ENCODE data around the gene SETD2. TPM values are rescaled to one million over a fixed set of nuclear protein-coding genes. Genes with fewer than 3 reads are reported as not detected.
"Not testable (repeated sequence)": the region's sequence is repeated elsewhere in the genome, so short reads cannot be mapped to it uniquely, and the experiment has no call there.

The SETD2 gene
- total and polyA plus RNA-seq, 4 donors: 7.6 to 37.6 (median 19.0) TPM

- TF ChIP-seq, protein P1, sequence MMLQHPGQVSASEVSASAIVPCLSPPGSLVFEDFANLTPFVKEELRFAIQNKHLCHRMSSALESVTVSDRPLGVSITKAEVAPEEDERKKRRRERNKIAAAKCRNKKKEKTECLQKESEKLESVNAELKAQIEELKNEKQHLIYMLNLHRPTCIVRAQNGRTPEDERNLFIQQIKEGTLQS (IDR thresholded peaks at IDR 0.05): no peak
- TF ChIP-seq, protein P2, sequence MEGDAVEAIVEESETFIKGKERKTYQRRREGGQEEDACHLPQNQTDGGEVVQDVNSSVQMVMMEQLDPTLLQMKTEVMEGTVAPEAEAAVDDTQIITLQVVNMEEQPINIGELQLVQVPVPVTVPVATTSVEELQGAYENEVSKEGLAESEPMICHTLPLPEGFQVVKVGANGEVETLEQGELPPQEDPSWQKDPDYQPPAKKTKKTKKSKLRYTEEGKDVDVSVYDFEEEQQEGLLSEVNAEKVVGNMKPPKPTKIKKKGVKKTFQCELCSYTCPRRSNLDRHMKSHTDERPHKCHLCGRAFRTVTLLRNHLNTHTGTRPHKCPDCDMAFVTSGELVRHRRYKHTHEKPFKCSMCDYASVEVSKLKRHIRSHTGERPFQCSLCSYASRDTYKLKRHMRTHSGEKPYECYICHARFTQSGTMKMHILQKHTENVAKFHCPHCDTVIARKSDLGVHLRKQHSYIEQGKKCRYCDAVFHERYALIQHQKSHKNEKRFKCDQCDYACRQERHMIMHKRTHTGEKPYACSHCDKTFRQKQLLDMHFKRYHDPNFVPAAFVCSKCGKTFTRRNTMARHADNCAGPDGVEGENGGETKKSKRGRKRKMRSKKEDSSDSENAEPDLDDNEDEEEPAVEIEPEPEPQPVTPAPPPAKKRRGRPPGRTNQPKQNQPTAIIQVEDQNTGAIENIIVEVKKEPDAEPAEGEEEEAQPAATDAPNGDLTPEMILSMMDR (IDR thresholded peaks at IDR 0.05; ENCODE audit: low read depth, low read length, missing input control): no peak
- TF ChIP-seq GABPA (IDR thresholded peaks at IDR 0.05 in 1 of 2, conservative IDR thresholded peaks at IDR 0.05 in 1 of 2) (no peak), FOXA1 (IDR thresholded peaks at IDR 0.05) (no peak), TAF1 (conservative IDR thresholded peaks at IDR 0.05) (no peak), FOXA2 (IDR thresholded peaks at IDR 0.05) (no peak), RAD21 (IDR thresholded peaks at IDR 0.05) (no peak), HNF4G (IDR thresholded peaks at IDR 0.05) (no peak)
Observed at GRCh38 chr3:47047069-47047468, 116.8 kb downstream of the SETD2 start (continued).

- H3K4me3 ChIP-seq (ENCODE audit: low read depth in 1 of 3, low read length in 3 of 3): no peak overlapping the region
- no peaks in the 10 kb centered on the region for H3K27me3 ChIP-seq (ENCODE audit: control insufficient read depth in 4 of 4, insufficient read depth in 4 of 4, low read length in 3 of 4)
- H3K4me1 ChIP-seq (ENCODE audit: control insufficient read depth in 4 of 4, insufficient read depth in 4 of 4, low read length in 3 of 4): no peaks in the 10 kb centered on the region
- H3K36me3 ChIP-seq (ENCODE audit: control insufficient read depth in 4 of 4, insufficient read depth in 3 of 4, low read depth in 1 of 4, low read length in 3 of 4): peaks cover 9 to 41% (median 30%) of the 10 kb centered on the region in 4 donors
- no peak overlapping the region for H3K27ac ChIP-seq (ENCODE audit: low read depth in 1 of 2, low read length in 2 of 2)
- WGBS: 79% methylated on average over 5 of the region's 5 CpGs
- TF ChIP-seq REST (IDR thresholded peaks at IDR 0.05) (no peak), HNF4G (IDR thresholded peaks at IDR 0.05) (no peak), FOXA1 (IDR thresholded peaks at IDR 0.05) (no peak), MAX (IDR thresholded peaks at IDR 0.05) (no peak), SP1 (IDR thresholded peaks at IDR 0.05) (no peak), EGR1 (IDR thresholded peaks at IDR 0.05; ENCODE audit: low read depth in 2 of 2) (no peak), FOXA2 (IDR thresholded peaks at IDR 0.05) (no peak)
- no peak overlapping the region for H3K9ac ChIP-seq (ENCODE audit: low read depth in 1 of 2, low read length in 2 of 2)
- H3K9me3 ChIP-seq (ENCODE audit: control insufficient read depth in 4 of 4, low read length in 3 of 4): no peaks in the 10 kb centered on the region
- no peak for DNase-seq (ENCODE audit: low spot score)
Observed at GRCh38 chr3:47042231-47042791, 121.6 kb downstream of the SETD2 start.

DNA sequence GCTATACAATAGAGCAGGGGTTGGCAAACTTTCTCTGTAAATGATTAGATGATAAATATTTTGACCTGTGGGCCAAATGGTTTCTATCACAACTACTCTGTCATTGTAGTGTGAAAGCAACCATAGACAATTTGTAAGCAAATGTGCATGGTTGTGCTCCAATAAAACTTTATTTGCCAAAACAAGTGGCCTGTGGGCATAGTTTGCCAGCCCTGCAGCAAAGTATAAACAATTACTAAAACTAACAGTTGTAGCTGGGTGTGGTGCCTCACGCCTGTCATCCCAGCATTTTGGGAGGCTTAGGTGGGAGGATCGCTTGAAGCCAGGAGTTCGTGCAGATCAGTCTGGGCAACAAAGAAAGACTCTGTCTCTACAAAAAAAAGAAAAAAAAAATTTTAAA is 122.8 kb downstream of the SETD2 start:
- no peak overlapping the region for H3K9ac ChIP-seq (ENCODE audit: low read depth in 1 of 2, low read length in 2 of 2)

DNA sequence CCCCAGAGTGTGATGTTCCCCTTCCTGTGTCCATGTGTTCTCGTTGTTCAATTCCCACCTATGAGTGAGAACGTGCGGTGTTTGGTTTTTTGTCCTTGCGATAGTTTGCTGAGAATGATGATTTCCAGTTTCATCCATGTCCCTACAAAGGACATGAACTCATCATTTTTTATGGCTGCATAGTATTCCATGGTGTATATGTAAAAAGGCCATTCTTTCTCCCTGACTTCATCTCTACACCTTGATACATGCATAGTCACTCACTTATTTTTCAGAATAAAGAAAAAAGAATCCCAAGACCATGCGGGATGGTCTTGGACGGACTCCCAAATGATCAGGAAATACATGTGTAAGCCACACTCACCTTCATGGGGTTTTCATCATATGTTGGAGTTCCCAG is 126.6 kb downstream of the SETD2 start:
- H3K4me3 ChIP-seq (ENCODE audit: low read depth in 1 of 3, low read length in 3 of 3); H3K27ac ChIP-seq (ENCODE audit: low read depth in 1 of 2, low read length in 2 of 2); H3K9me3 ChIP-seq (ENCODE audit: control insufficient read depth in 4 of 4, low read length in 3 of 4); H3K4me1 ChIP-seq (ENCODE audit: control insufficient read depth in 4 of 4, insufficient read depth in 4 of 4, low read length in 3 of 4); DNase-seq (ENCODE audit: low spot score); H3K27me3 ChIP-seq (ENCODE audit: control insufficient read depth in 4 of 4, insufficient read depth in 4 of 4, low read length in 3 of 4); H3K9ac ChIP-seq (ENCODE audit: low read depth in 1 of 2, low read length in 2 of 2): not testable (repeated sequence)
- 92% methylated on average over 6 of the region's 6 CpGs for WGBS
- H3K36me3 ChIP-seq (ENCODE audit: control insufficient read depth in 4 of 4, insufficient read depth in 3 of 4, low read depth in 1 of 4, low read length in 3 of 4): peaks cover 9 to 47% (median 35%) of the 10 kb centered on the region in 4 donors

More for the DNA sequence above, 122.8 kb downstream of the SETD2 start:
- peaks cover 12 to 42% (median 31%) of the 10 kb centered on the region in 4 donors for H3K36me3 ChIP-seq (ENCODE audit: control insufficient read depth in 4 of 4, insufficient read depth in 3 of 4, low read depth in 1 of 4, low read length in 3 of 4)
- no peak for DNase-seq (ENCODE audit: low spot score)
- H3K4me1 ChIP-seq (ENCODE audit: control insufficient read depth in 4 of 4, insufficient read depth in 4 of 4, low read length in 3 of 4): no peaks in the 10 kb centered on the region
- WGBS: 97% methylated on average over 3 of the region's 3 CpGs
- no peaks in the 10 kb centered on the region for H3K27me3 ChIP-seq (ENCODE audit: control insufficient read depth in 4 of 4, insufficient read depth in 4 of 4, low read length in 3 of 4)
- TF ChIP-seq RXRA (IDR thresholded peaks at IDR 0.05): no peak
- H3K9me3 ChIP-seq (ENCODE audit: control insufficient read depth in 4 of 4, low read length in 3 of 4): no peaks in the 10 kb centered on the region
- H3K27ac ChIP-seq (ENCODE audit: low read depth in 1 of 2, low read length in 2 of 2): no peak overlapping the region
- H3K4me3 ChIP-seq (ENCODE audit: low read depth in 1 of 3, low read length in 3 of 3): no peak overlapping the region
